Neuronal stem cell (in vitro differentiated cells): Measurements from ENCODE around the gene DCUN1D3.

ENCODE experiments used
- DNase-seq: peaks from one replicate; pipeline ENCODE4 v3.0.0-alpha.2; 2013; ENCODE audit warnings: low spot score
- H2AFZ ChIP-seq: one replicate; pipeline ENCODE4 v1.6.1; 2013; ENCODE audit warnings: mild to moderate bottlenecking, low read length, inconsistent platforms
- H2AK5ac ChIP-seq: 2 replicates; pipeline ENCODE4 v1.6.1; 2013; ENCODE audit warnings: low read depth, mild to moderate bottlenecking, inconsistent platforms, low read length, moderate library complexity, mixed read lengths
- H2BK120ac ChIP-seq: 2 replicates; pipeline ENCODE4 v1.6.1; 2013; ENCODE audit warnings: low read depth, mild to moderate bottlenecking, inconsistent platforms, low read length, moderate library complexity, mixed read lengths
- H2BK12ac ChIP-seq: one replicate; pipeline ENCODE4 v1.6.1; 2013; ENCODE audit warnings: low read length, inconsistent platforms
- H2BK15ac ChIP-seq: 2 replicates; pipeline ENCODE4 v1.6.1; 2013; ENCODE audit warnings: mild to moderate bottlenecking, low read length, inconsistent platforms, mixed read lengths
- H2BK5ac ChIP-seq: one replicate; pipeline ENCODE4 v1.6.1; 2013; ENCODE audit warnings: inconsistent platforms, mild to moderate bottlenecking, low read length, moderate library complexity
- H3K14ac ChIP-seq: one replicate; pipeline ENCODE4 v1.6.1; 2013; ENCODE audit warnings: low read length, inconsistent platforms
- H3K18ac ChIP-seq: 2 replicates; pipeline ENCODE4 v1.6.1; 2013; ENCODE audit warnings: low read length, inconsistent platforms
- H3K23ac ChIP-seq: 2 replicates; pipeline ENCODE4 v1.6.1; 2013; ENCODE audit warnings: low read depth, mild to moderate bottlenecking, mixed read lengths, low read length, inconsistent platforms; ENCODE audit not compliant: poor library complexity
- H3K27ac ChIP-seq: replicated peaks from 3 replicates; pipeline ENCODE4 v1.5.1; 2013; ENCODE audit warnings: low read length, inconsistent platforms
- H3K27me3 ChIP-seq, 3 experiments: 2 replicates each; pipeline ENCODE4 v1.6.1; 2013; ENCODE audit warnings: low read length in 3 of 3, mild to moderate bottlenecking in 2 of 3, inconsistent platforms in 1 of 3, low read depth in 1 of 3, mixed read lengths in 1 of 3, moderate library complexity in 1 of 3; ENCODE audit not compliant: control insufficient read depth in 3 of 3, insufficient read depth in 3 of 3
- H3K36me3 ChIP-seq, 2 donors: replicated peaks in 1 of 2; 2 replicates each; pipeline ENCODE4 v1.6.1; 2013; ENCODE audit warnings: low read length in 2 of 2; ENCODE audit not compliant: control insufficient read depth in 2 of 2, insufficient read depth in 2 of 2
- H3K4ac ChIP-seq: 2 replicates; pipeline ENCODE4 v1.6.1; 2013; ENCODE audit warnings: inconsistent platforms, mild to moderate bottlenecking, low read length, moderate library complexity
- H3K4me1 ChIP-seq, 2 donors: 1 replicate in 1 of 2; 2 replicates in 1 of 2; pipeline ENCODE4 v1.6.1; 2013; ENCODE audit warnings: low read length in 2 of 2, low read depth in 1 of 2; ENCODE audit not compliant: control insufficient read depth in 2 of 2, insufficient read depth in 1 of 2
- H3K4me2 ChIP-seq: one replicate; pipeline ENCODE4 v1.6.1; 2013; ENCODE audit warnings: mild to moderate bottlenecking, low read length, inconsistent platforms; ENCODE audit not compliant: insufficient read depth, poor library complexity, severe bottlenecking
- H3K4me3 ChIP-seq, 2 donors: 2 replicates each; pipeline ENCODE4 v1.5.1; 2013; ENCODE audit warnings: low read length in 2 of 2, mild to moderate bottlenecking in 2 of 2, inconsistent platforms in 1 of 2, moderate library complexity in 1 of 2
- H3K79me1 ChIP-seq: one replicate; pipeline ENCODE4 v1.6.1; 2013; ENCODE audit warnings: low read depth, mild to moderate bottlenecking, inconsistent platforms, low read length, moderate library complexity
- H3K9ac ChIP-seq: one replicate; pipeline ENCODE4 v1.6.1; 2013; ENCODE audit warnings: mild to moderate bottlenecking, low read depth, low read length, inconsistent platforms; ENCODE audit not compliant: poor library complexity
- H3K9me3 ChIP-seq, 2 donors: replicated peaks in 1 of 2; 2 replicates each; pipeline versions ENCODE3 to v1.6.1; 2013; ENCODE audit warnings: low read length in 2 of 2, mild to moderate bottlenecking in 2 of 2, inconsistent platforms in 1 of 2, low read depth in 1 of 2, mixed read lengths in 1 of 2, moderate library complexity in 1 of 2; ENCODE audit not compliant: control insufficient read depth in 2 of 2, insufficient read depth in 1 of 2
- H4K8ac ChIP-seq: one replicate; pipeline ENCODE4 v1.6.1; 2013; ENCODE audit warnings: low read depth, mild to moderate bottlenecking, inconsistent platforms, low read length, moderate library complexity
- H4K91ac ChIP-seq: one replicate; pipeline ENCODE4 v1.6.1; 2013; ENCODE audit warnings: low read length, low read depth, mild to moderate bottlenecking, inconsistent platforms; ENCODE audit not compliant: poor library complexity
- WGBS, 2 donors: extraction: QIAGEN DNeasy Blood & Tissue Kit; methylation state at CpG; one replicate each; pipeline ENCODE4 v1.1.7; 2013; ENCODE audit warnings: missing lambda C conversion rate in 2 of 2, mixed read lengths in 1 of 2; ENCODE audit not compliant: insufficient read length in 2 of 2, insufficient replicate concordance in 1 of 2; ENCODE audit errors: extremely low coverage in 2 of 2; 5-methylcytosine and 5-hydroxymethylcytosine counted together

Gene DCUN1D3

DNA sequence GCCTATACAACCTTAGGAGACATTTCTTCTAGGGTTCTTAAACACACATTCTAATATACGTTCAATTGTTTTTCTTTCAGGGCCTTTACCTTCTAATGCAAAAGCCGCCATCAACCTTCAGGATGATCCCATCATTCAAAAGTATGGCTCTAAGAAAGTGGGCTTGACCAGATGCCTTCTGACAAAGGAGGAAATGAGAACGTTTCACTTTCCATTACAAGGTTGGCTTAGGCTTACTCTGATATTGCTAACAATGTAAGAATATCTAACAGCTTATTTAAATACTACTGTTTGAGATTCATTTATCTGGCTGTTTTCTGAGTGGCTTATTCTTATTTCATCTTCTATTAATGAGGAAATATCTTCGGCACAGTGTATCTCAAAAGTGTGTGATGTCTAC lies 78.5 kb downstream of the DCUN1D3 start:
- no peak overlapping the region for H3K27ac ChIP-seq
- H2AK5ac ChIP-seq = no peak overlapping the region
- H2BK12ac ChIP-seq = no peak overlapping the region
- no peak overlapping the region for H3K4ac ChIP-seq
- no peak overlapping the region for H3K18ac ChIP-seq
- WGBS, 2 donors = no CpG with 5 or more reads among the region's 4 CpGs
- no peak overlapping the region for H2AFZ ChIP-seq
- no peak overlapping the region for H3K4me3 ChIP-seq
- H3K9me3 ChIP-seq = peaks cover 0 to 1% of the 10 kb centered on the region in 2 donors
- DNase-seq = no peak
- no peak overlapping the region for H3K23ac ChIP-seq
- H3K27me3 ChIP-seq = no peaks in the 10 kb centered on the region
- no peak overlapping the region for H4K91ac ChIP-seq
- no peaks in the 10 kb centered on the region for H3K4me1 ChIP-seq
- no peak overlapping the region for H2BK120ac ChIP-seq
- H3K4me2 ChIP-seq = no peak overlapping the region
- H3K14ac ChIP-seq = no peak overlapping the region
- no peak overlapping the region for H2BK15ac ChIP-seq
- peaks cover 4 to 90% of the 10 kb centered on the region in 2 donors for H3K36me3 ChIP-seq
- H3K9ac ChIP-seq = no peak overlapping the region
- no peak overlapping the region for H2BK5ac ChIP-seq
- no peak overlapping the region for H4K8ac ChIP-seq
- no peaks in the 10 kb centered on the region for H3K79me1 ChIP-seq

DNA sequence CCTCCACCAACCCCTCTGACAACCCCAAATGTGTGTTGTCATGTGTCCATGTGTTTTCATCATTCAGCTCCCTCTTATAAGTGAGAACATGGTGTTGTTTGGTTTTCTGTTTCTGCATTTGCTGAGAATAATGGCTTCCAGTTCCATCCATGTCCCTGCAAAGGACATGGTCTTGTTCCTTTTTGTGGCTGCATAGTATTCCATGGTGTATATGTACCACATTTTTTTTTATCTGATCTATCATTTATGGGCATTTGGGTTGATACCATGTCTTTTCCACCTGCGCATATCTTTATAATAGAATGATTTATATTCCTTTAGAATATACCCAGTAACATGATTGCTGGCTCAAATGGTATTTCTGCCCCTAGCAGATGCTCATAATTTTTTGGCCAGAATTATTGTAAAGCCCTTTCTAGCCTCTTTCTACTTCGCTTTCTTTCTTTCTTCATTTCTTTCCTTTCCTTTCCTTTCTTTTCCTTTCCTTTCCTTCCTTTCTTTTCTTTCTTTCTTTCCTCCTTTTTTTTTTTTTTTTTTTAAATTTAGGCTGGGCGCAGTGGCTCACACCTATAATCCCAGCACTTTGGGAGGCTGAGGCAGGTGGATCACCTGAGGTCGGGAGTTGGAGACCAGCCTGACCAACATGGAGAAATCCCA lies 81.1 kb downstream of the DCUN1D3 start:
- Histone ChIP-seq H2AK5ac (no peak overlapping the region), H3K4me2 (no peak overlapping the region), H3K23ac (no peak overlapping the region), H3K9me3 (peaks cover 0 to 1% of the 10 kb centered on the region in 2 donors), H2BK5ac (no peak overlapping the region), H3K14ac (no peak overlapping the region), H3K27ac (no peak overlapping the region), H3K4me1 (no peaks in the 10 kb centered on the region), H3K27me3 (no peaks in the 10 kb centered on the region), H3K4ac (no peak overlapping the region), H4K8ac (no peak overlapping the region), H2BK15ac (no peak overlapping the region), H3K9ac (no peak overlapping the region), H3K79me1 (no peaks in the 10 kb centered on the region), H2BK120ac (no peak overlapping the region), H3K36me3 (peaks cover 2 to 94% of the 10 kb centered on the region in 2 donors), H3K4me3 (no peak overlapping the region), H3K18ac (no peak overlapping the region), H2AFZ (no peak overlapping the region), H4K91ac (no peak overlapping the region), H2BK12ac (no peak overlapping the region)
- no peak for DNase-seq
- WGBS, 2 donors = no CpG with 5 or more reads among the region's 4 CpGs

DNA sequence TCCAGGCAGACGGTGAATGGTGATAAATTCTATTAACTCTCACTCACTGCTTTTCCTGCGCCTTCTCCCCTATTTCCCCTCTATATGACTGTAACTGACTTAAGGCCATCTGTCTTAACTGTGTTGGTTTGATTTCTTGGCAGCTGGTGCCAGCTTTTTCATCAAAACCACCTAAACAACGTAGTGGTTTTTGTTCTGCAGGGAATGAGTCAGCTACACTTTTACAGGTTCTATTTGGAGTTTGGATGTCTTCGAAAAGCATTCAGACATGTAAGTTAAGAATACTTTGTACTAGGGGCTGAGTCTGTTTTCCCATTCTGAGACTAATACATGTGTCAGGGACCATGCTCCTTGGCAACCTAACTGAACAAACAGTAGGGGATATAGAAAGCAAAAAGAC lies 85.4 kb downstream of the DCUN1D3 start:
- Histone ChIP-seq H3K18ac (no peak overlapping the region), H2BK15ac (no peak overlapping the region), H2BK12ac (no peak overlapping the region), H3K36me3 (peaks cover 2 to 75% of the 10 kb centered on the region in 2 donors), H3K4me1 (no peaks in the 10 kb centered on the region), H3K9ac (no peak overlapping the region), H3K9me3 (peaks cover 0 to 1% of the 10 kb centered on the region in 2 donors), H3K14ac (no peak overlapping the region), H3K27ac (no peak overlapping the region), H2BK5ac (no peak overlapping the region), H3K4me3 (no peak overlapping the region), H2AK5ac (no peak overlapping the region), H4K91ac (no peak overlapping the region), H3K23ac (no peak overlapping the region), H4K8ac (no peak overlapping the region), H3K27me3 (no peaks in the 10 kb centered on the region), H3K79me1 (no peaks in the 10 kb centered on the region), H2AFZ (no peak overlapping the region), H3K4ac (no peak overlapping the region), H2BK120ac (no peak overlapping the region), H3K4me2 (no peak overlapping the region)
- WGBS, 2 donors = no CpG with 5 or more reads among the region's 4 CpGs
- DNase-seq = no peak

DNA sequence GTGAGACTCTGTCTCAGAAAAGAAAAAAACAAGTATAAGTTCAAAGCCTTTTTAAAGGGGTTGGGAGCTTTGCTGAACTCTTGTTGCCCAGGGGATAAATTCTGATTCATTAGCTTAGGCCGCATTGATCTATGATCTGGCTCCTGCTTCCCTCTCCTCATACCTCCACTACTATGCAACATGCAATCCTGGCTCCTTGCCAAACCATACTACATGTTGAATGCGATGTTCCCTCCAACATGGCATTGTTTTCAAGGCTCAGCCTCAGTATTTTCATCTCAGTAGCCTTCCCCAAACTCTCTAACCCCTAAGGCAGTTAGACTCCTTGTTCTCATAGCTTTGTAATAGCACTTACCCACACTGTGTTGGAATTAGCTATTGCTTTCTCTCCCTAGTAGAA lies 87.6 kb downstream of the DCUN1D3 start:
- H4K8ac ChIP-seq = no peak overlapping the region
- H3K23ac ChIP-seq = no peak overlapping the region
- H3K4me3 ChIP-seq = no peak overlapping the region
- no peak overlapping the region for H3K4ac ChIP-seq
- peaks cover 0 to 1% of the 10 kb centered on the region in 2 donors for H3K4me1 ChIP-seq
- peaks cover 2 to 58% of the 10 kb centered on the region in 2 donors for H3K36me3 ChIP-seq
- no CpG with 5 or more reads among the region's 2 CpGs for WGBS, 2 donors
- H2BK5ac ChIP-seq = no peak overlapping the region
- no peaks in the 10 kb centered on the region for H3K27me3 ChIP-seq
- no peak overlapping the region for H2AK5ac ChIP-seq
- no peak overlapping the region for H3K18ac ChIP-seq
- H3K14ac ChIP-seq = no peak overlapping the region
- no peak overlapping the region for H3K9ac ChIP-seq
- no peak overlapping the region for H3K4me2 ChIP-seq
- no peak overlapping the region for H3K27ac ChIP-seq
- H3K79me1 ChIP-seq = peaks cover 2% of the 10 kb centered on the region
- no peak for DNase-seq
- no peak overlapping the region for H2BK15ac ChIP-seq
- no peak overlapping the region for H4K91ac ChIP-seq
- no peak overlapping the region for H2BK12ac ChIP-seq
- H3K9me3 ChIP-seq = no peaks in the 10 kb centered on the region
- no peak overlapping the region for H2AFZ ChIP-seq
- no peak overlapping the region for H2BK120ac ChIP-seq
